Astrocyte of the spinal cord (primary cell): Measurements from ENCODE around the gene IFI35.
"Not testable (repeated sequence)": the region's sequence is repeated elsewhere in the genome, so short reads cannot be mapped to it uniquely, and the experiment has no call there.

Experiments used
- DNase-seq: peaks from one replicate; pipeline ENCODE4 v3.0.0; 2011; ENCODE audit warnings: low read depth, low spot score
- H3K4me3 ChIP-seq: 2 replicates; pipeline ENCODE4 v1.5.1; 2011; ENCODE audit warnings: low read depth, mild to moderate bottlenecking, low read length, moderate library complexity
- in situ Hi-C: cut with HindIII; loops from 2 replicates; pipeline ENCODE4 v1.10.0; 2017; ENCODE audit warnings: low sequenced_read_pairs
- TF ChIP-seq, protein P1 (sequence below): IDR thresholded peaks from 2 replicates; pipeline ENCODE4 v1.5.1; 2012; ENCODE audit warnings: low read depth, mild to moderate bottlenecking, low read length, inconsistent platforms

Gene IFI35

GRCh38 chr17:43006639-43007551 lies at the start of gene IFI35:
Gene IFI35 (plus strand): TSS chr17:43006784. CDS start chr17:43006948, 164 bp downstream.
- in situ Hi-C loops = no loop called here
- DNase-seq = peak; percentile 90

DNA sequence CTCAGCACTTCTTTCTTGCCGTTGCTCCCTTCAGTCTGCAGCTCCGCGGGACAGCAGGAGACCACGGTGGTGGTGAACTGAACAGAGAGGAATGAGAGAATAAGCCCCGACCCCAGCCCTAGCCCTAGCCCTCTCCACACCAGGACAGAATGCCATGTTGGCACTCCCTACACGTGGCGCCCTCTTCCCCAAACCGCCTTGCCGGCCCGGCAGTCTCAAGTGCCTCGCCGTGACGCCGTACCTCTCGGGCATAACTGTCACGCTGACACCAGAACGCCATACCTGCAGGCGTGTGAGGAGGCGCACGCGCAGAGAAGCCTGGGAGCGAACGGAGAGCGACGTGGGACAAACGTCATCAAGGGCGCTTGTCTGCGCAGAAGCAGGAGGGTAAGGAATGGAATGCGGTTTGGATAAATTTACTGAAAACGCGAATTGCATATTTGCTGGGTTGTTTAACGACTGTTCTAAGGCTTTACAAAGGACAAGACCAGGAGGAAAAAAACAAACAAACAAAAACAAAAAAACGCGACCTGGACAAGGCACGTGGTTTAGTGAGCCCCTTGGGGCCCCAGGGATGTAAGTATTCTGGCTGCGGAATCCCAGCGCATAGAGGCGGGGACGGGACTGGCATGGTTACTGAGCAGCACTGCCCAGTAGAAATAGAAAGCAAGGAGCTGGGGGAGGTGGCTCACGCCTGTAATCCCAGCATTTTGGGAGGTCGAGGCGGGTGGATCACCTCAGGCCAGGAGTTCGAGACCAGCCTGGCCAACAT lies 42.2 kb upstream of the IFI35 start, which contains the start of gene AARSD1:
Gene AARSD1, minus strand, starts transcription at position 294 of the 772 bp plus-strand sequence. Its CDS starts 14 bp downstream, at position 280.
- in situ Hi-C loops = no loop called here
- DNase-seq = peak; percentile 95
- TF ChIP-seq, protein P1, sequence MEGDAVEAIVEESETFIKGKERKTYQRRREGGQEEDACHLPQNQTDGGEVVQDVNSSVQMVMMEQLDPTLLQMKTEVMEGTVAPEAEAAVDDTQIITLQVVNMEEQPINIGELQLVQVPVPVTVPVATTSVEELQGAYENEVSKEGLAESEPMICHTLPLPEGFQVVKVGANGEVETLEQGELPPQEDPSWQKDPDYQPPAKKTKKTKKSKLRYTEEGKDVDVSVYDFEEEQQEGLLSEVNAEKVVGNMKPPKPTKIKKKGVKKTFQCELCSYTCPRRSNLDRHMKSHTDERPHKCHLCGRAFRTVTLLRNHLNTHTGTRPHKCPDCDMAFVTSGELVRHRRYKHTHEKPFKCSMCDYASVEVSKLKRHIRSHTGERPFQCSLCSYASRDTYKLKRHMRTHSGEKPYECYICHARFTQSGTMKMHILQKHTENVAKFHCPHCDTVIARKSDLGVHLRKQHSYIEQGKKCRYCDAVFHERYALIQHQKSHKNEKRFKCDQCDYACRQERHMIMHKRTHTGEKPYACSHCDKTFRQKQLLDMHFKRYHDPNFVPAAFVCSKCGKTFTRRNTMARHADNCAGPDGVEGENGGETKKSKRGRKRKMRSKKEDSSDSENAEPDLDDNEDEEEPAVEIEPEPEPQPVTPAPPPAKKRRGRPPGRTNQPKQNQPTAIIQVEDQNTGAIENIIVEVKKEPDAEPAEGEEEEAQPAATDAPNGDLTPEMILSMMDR = no peak
- peak within 1 kb of the TSS; percentile 78 for H3K4me3 ChIP-seq

More at GRCh38 chr17:43006639-43007551, at the start of gene IFI35:
- TF ChIP-seq, protein P1 = peak; percentile 21
- peak within 1 kb of the TSS; percentile 69 for H3K4me3 ChIP-seq

- TF ChIP-seq, protein P1 = no peak
- in situ Hi-C loops = no loop called here
- no peak for DNase-seq
- no peak overlapping the region for H3K4me3 ChIP-seq
Observed at GRCh38 chr17:42967925-42968324, 38.7 kb upstream of the IFI35 start.

DNA sequence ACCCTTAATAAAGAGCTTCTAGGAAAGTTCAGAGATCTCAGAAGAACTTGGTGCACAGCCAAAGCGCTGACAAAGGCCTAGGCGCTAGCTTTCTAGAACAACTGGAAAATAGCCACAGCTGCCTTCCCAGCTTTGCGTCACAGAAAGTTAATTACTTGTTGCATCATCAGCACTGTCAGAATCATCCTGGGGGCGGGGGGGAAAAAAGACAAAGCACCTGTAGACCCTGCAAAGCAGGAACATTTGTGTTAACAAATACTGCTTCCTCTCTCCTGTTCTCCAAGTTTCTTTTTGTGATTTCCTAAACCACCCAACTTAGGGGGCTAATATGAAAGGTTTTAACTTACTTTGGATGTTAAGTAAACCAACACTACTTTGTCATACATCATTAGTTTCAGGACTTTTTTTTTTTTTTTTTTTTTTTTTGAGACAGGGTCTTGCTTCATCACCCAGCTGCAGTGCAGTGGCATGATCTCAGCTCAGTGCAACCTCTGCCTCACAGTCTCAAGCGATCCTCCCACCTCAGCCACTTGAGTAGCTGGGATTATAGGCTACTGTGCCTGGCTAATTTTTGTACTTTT lies 37.5 kb upstream of the IFI35 start:
- H3K4me3 ChIP-seq = no peak overlapping the region
- in situ Hi-C loops = no loop called here
- TF ChIP-seq, protein P1 = no peak
- peak; percentile 5 for DNase-seq

- TF ChIP-seq, protein P1 = no peak
- in situ Hi-C loops = no loop called here
- H3K4me3 ChIP-seq = no peak overlapping the region
- DNase-seq = no peak
Observed at GRCh38 chr17:42971589-42971988, 35.0 kb upstream of the IFI35 start.

DNA sequence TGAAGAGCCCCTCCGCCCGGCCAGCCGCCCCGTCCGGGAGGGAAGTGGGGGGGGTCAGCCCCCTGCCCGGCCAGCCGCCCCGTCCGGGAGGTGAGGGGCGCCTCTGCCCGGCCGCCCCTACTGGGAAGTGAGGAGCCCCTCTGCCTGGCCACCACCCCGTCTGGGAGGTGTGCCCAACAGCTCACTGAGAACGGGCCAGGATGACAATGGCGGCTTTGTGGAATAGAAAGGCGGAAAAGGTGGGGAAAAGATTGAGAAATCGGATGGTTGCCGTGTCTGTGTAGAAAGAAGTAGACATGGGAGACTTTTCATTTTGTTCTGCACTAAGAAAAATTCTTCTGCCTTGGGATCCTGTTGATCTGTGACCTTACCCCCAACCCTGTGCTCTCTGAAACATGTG lies 33.3 kb upstream of the IFI35 start:
- DNase-seq, in situ Hi-C loops, H3K4me3 ChIP-seq: not testable (repeated sequence)
